Smooth muscle cell (in vitro differentiated cells): ENCODE data around the gene DEFB127. TPM values are rescaled to one million over a fixed set of nuclear protein-coding genes. Genes with fewer than 3 reads are reported as not detected.
"Not testable (repeated sequence)": the region's sequence is repeated elsewhere in the genome, so short reads cannot be mapped to it uniquely, and the experiment has no call there.

ENCODE experiments used
- DNase-seq: peaks from one replicate; lab custom pipeline; 2025; ENCODE audit not compliant: unreplicated experiment; lab: John Stamatoyannopoulos, UW
- H2AFZ ChIP-seq: fragments of 200-600 bp; sonication (generic); 2 replicates; pipeline ENCODE4 v1.6.0; 2016; ENCODE audit warnings: antibody characterized with exemption, low read depth, mild to moderate bottlenecking
- H3F3A ChIP-seq: fragments of 200-600 bp; sonication (generic); 2 replicates; pipeline ENCODE4 v1.6.0; 2017; ENCODE audit warnings: antibody characterized with exemption, low read depth
- H3K27ac ChIP-seq: fragments of 200-600 bp; sonication (generic); 2 replicates; pipeline ENCODE4 v1.5.1; 2016; ENCODE audit warnings: low read depth, mild to moderate bottlenecking
- H3K27me3 ChIP-seq: fragments of 200-600 bp; sonication (generic); 2 replicates; pipeline ENCODE4 v1.6.1; 2016; ENCODE audit warnings: low read depth, mild to moderate bottlenecking
- H3K36me3 ChIP-seq: fragments of 200-600 bp; sonication (generic); 2 replicates; pipeline ENCODE4 v1.5.1; 2016; ENCODE audit warnings: low read depth
- H3K4me1 ChIP-seq: fragments of 200-600 bp; sonication (generic); 2 replicates; pipeline ENCODE4 v1.5.1; 2016; ENCODE audit warnings: low read depth
- H3K4me2 ChIP-seq: fragments of 200-600 bp; sonication (generic); 2 replicates; pipeline ENCODE4 v1.6.0; 2016; ENCODE audit warnings: mild to moderate bottlenecking
- H3K4me3 ChIP-seq: fragments of 200-600 bp; sonication (generic); 2 replicates; pipeline ENCODE4 v1.5.1; 2016; ENCODE audit warnings: mild to moderate bottlenecking
- H3K79me2 ChIP-seq: fragments of 200-600 bp; sonication (generic); 2 replicates; pipeline ENCODE4 v1.6.0; 2016; ENCODE audit warnings: low read depth, mild to moderate bottlenecking
- H3K9ac ChIP-seq: fragments of 200-600 bp; sonication (generic); 2 replicates; pipeline ENCODE4 v1.6.0; 2016; ENCODE audit warnings: low read depth
- H3K9me3 ChIP-seq: fragments of 200-600 bp; sonication (generic); replicated peaks from 2 replicates; pipeline ENCODE4 v1.5.1; 2016; ENCODE audit warnings: low read depth
- H4K20me1 ChIP-seq: fragments of 200-600 bp; sonication (generic); 2 replicates; pipeline ENCODE4 v1.6.0; 2016; ENCODE audit warnings: low read depth
- WGBS: methylation state at CpG from one replicate; pipeline ENCODE4 v1.1.7; 2016; ENCODE audit warnings: low lambda C conversion rate; 5-methylcytosine and 5-hydroxymethylcytosine counted together
- polyA plus RNA-seq: library from polyadenylated mRNA; unstranded; fragments of >200 nt; fragmentation: Nextera tagmentation; extraction: Ambion mirVana; gene quantifications from 2 replicates; pipeline ENCODE4 v1.2.1, GENCODE V29; 2016
- total RNA-seq: library from RNA; depleted of rRNA; stranded (reverse); fragments of >200 nt; gene quantifications from 2 replicates; pipeline ENCODE4 v1.2.3, GENCODE V29; 2014
- TF ChIP-seq, protein P1 (sequence below): fragments of 200-600 bp; sonication (generic); IDR thresholded peaks from 2 replicates; pipeline ENCODE4 v1.5.1; 2017; ENCODE audit warnings: borderline replicate concordance, mild to moderate bottlenecking, antibody characterized with exemption; ENCODE audit not compliant: insufficient read depth, poor library complexity, severe bottlenecking

The DEFB127 gene
- total and polyA plus RNA-seq, 2 experiments from 2014 or later, result not detected

DNA sequence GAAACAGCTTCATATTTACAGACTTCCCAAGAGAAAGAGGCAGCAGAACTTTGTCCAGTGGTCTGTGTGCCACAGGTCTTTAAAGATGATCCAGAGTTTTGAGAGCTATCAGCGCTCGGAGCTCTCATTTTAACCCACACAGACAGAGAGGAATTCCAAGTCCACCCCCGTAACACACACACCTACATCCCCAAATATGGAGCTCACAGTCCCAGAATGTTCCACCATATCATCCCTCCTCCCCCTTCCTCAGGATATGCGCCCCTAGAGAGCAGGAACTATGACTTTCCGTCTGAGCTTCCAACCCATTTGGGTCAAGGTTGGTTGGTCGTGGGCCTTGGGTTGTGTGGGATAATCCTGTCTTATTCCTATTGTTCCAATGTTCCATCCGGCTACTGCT, 32.4 kb downstream of the DEFB127 start, which contains the start of gene DEFB128:
Gene DEFB128, minus strand, starts transcription at position 101 of the 400 bp plus-strand sequence. Its CDS starts 88 bp downstream, at position 13.
- H3K27me3 ChIP-seq, result no peaks in the 10 kb centered on the region
- 61% methylated on average over 7 of the region's 7 CpGs for WGBS

DNA sequence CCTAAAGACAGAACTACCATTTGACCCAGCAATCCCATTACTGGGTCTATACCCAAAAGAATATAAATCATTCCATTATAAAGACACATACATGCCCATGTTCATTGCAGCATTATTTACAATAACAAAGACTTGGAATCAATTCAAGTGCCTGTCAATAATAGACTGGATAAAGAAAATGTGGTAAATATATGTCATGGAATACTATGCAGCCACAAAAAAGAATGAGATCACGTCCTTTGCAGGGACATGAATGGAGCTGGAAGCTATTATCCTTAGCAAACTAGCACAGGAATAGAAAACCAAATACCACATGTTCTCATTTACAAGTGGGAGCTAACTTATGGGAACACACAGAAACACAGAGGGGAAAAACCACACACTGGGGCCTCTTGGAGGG, 41.0 kb downstream of the DEFB127 start:
- Histone ChIP-seq H3K36me3 (no peaks in the 10 kb centered on the region), H3F3A (no peaks in the 10 kb centered on the region), H3K27ac (no peak overlapping the region), H3K9ac (no peak overlapping the region), H3K4me1 (no peaks in the 10 kb centered on the region), H3K4me2 (no peak overlapping the region), H3K27me3 (no peaks in the 10 kb centered on the region), H3K79me2 (no peaks in the 10 kb centered on the region), H2AFZ (no peak overlapping the region), H3K4me3 (no peak overlapping the region), H3K9me3 (no peaks in the 10 kb centered on the region), H4K20me1 (no peaks in the 10 kb centered on the region)
- DNase-seq, result no peak
- TF ChIP-seq, protein P1, sequence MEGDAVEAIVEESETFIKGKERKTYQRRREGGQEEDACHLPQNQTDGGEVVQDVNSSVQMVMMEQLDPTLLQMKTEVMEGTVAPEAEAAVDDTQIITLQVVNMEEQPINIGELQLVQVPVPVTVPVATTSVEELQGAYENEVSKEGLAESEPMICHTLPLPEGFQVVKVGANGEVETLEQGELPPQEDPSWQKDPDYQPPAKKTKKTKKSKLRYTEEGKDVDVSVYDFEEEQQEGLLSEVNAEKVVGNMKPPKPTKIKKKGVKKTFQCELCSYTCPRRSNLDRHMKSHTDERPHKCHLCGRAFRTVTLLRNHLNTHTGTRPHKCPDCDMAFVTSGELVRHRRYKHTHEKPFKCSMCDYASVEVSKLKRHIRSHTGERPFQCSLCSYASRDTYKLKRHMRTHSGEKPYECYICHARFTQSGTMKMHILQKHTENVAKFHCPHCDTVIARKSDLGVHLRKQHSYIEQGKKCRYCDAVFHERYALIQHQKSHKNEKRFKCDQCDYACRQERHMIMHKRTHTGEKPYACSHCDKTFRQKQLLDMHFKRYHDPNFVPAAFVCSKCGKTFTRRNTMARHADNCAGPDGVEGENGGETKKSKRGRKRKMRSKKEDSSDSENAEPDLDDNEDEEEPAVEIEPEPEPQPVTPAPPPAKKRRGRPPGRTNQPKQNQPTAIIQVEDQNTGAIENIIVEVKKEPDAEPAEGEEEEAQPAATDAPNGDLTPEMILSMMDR, result no peak
- 85% methylated on average over 1 of the region's 1 CpG for WGBS

More for the DNA sequence above, 32.4 kb downstream of the DEFB127 start, which contains the start of gene DEFB128:
- no peak within 1 kb of the TSS for H3K4me3 ChIP-seq
- no peak within 1 kb of the TSS for H2AFZ ChIP-seq
- H3K4me1 ChIP-seq, result no peaks in the 10 kb centered on the region
- H3K79me2 ChIP-seq, result no peaks in the 10 kb centered on the region
- H4K20me1 ChIP-seq, result no peaks in the 10 kb centered on the region
- no peaks in the 10 kb centered on the region for H3F3A ChIP-seq
- H3K4me2 ChIP-seq, result no peak within 1 kb of the TSS
- no peaks in the 10 kb centered on the region for H3K36me3 ChIP-seq
- no peaks in the 10 kb centered on the region for H3K9me3 ChIP-seq
- no peak for DNase-seq
- no peak within 1 kb of the TSS for H3K9ac ChIP-seq
- TF ChIP-seq, protein P1, result no peak
- no peak within 1 kb of the TSS for H3K27ac ChIP-seq

DNA sequence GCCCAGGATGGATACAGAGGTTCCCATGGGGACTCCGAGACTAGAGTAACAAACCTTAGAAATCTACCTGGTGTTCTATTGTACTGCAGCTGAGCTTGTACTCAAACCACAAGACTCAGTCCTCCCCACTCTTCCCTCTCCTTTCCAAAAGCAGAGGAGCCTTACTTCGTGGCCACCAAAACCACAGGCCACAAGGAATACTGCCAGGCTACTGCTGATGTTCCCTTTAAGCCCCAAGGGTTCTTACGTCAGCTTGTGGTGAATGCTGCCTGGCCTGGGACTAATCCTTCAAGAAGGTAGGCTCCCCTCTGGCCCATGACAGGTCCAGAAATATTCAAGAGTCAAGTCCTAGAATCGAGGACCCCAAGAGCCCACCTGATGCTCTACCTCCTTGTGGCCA, 42.7 kb downstream of the DEFB127 start:
- Histone ChIP-seq H2AFZ (no peak overlapping the region), H3K36me3 (no peaks in the 10 kb centered on the region), H3K4me1 (no peaks in the 10 kb centered on the region), H3F3A (no peaks in the 10 kb centered on the region), H3K79me2 (no peaks in the 10 kb centered on the region), H3K27ac (no peak overlapping the region), H3K4me3 (no peak overlapping the region), H4K20me1 (no peaks in the 10 kb centered on the region), H3K9ac (no peak overlapping the region), H3K27me3 (peaks cover 5% of the 10 kb centered on the region), H3K4me2 (no peak overlapping the region), H3K9me3 (no peaks in the 10 kb centered on the region)
- 61% methylated on average over 4 of the region's 4 CpGs for WGBS
- TF ChIP-seq, protein P1, result no peak
- no peak for DNase-seq

DNA sequence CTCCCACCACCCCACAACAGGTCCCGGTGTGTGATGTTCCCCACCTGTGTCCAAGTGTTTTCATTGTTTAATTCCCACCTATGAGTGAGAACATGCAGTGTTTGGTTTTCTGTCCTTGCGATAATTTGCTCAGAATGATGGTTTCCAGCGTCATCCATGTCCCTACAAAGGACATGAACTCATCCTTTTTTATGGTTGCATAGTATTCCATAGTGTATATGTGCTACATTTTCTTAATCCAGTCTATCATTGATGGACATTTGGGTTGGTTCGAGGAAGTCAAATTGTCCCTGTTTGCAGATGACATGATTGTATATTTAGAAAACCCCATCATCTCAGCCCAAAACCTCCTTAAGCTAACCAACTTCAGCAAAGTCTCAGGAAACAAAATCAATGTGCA, 46.4 kb downstream of the DEFB127 start:
- not testable (repeated sequence) for H3K79me2 ChIP-seq, H2AFZ ChIP-seq, H4K20me1 ChIP-seq, H3K27ac ChIP-seq, DNase-seq, H3K4me2 ChIP-seq, H3F3A ChIP-seq, H3K9me3 ChIP-seq, H3K9ac ChIP-seq, H3K4me3 ChIP-seq, H3K4me1 ChIP-seq, H3K36me3 ChIP-seq
- H3K27me3 ChIP-seq, result peaks cover 13% of the 10 kb centered on the region
- WGBS, result 72% methylated on average over 4 of the region's 4 CpGs

Other genes starting within 250 kb of the DEFB127 start
- not detected in 2 replicates for gene DEFB125, start 69.8 kb upstream of the DEFB127 start, total RNA-seq
- not detected in 2 replicates for gene DEFB125, start 69.8 kb upstream of the DEFB127 start, polyA plus RNA-seq
- not detected in 2 replicates for gene DEFB126, start 14.9 kb upstream of the DEFB127 start, total RNA-seq
- gene DEFB126, start 14.9 kb upstream of the DEFB127 start, polyA plus RNA-seq, result not detected in 2 replicates
- gene DEFB128, start 32.3 kb downstream of the DEFB127 start, total RNA-seq, result not detected in 2 replicates
- gene DEFB128, start 32.3 kb downstream of the DEFB127 start, polyA plus RNA-seq, result not detected in 2 replicates
- gene DEFB129, start 69.8 kb downstream of the DEFB127 start, total RNA-seq, result not detected in 2 replicates
- gene DEFB129, start 69.8 kb downstream of the DEFB127 start, polyA plus RNA-seq, result not detected in 2 replicates
- gene DEFB132, start 100.3 kb downstream of the DEFB127 start, total RNA-seq, result not detected in 2 replicates
- gene DEFB132, start 100.3 kb downstream of the DEFB127 start, polyA plus RNA-seq, result not detected in 2 replicates
- gene C20orf96, start 133.3 kb downstream of the DEFB127 start, total RNA-seq, result 2.8 and 9.2 TPM in 2 replicates
- gene C20orf96, start 133.3 kb downstream of the DEFB127 start, polyA plus RNA-seq, result 11.2 and 11.7 TPM in 2 replicates
- gene ZCCHC3, start 140.1 kb downstream of the DEFB127 start, total RNA-seq, result 25.9 and 27.7 TPM in 2 replicates
- 26.2 and 32.4 TPM in 2 replicates for gene ZCCHC3, start 140.1 kb downstream of the DEFB127 start, polyA plus RNA-seq
- gene SOX12, start 168.1 kb downstream of the DEFB127 start, total RNA-seq, result 3.3 and 7.1 TPM in 2 replicates
- gene SOX12, start 168.1 kb downstream of the DEFB127 start, polyA plus RNA-seq, result 16.6 and 17.7 TPM in 2 replicates
- gene NRSN2, start 189.7 kb downstream of the DEFB127 start, total RNA-seq, result 31.5 and 50.1 TPM in 2 replicates
- gene NRSN2, start 189.7 kb downstream of the DEFB127 start, polyA plus RNA-seq, result 99.1 and 107 TPM in 2 replicates
- gene TRIB3, start 223.3 kb downstream of the DEFB127 start, total RNA-seq, result 18.6 and 21.2 TPM in 2 replicates
- gene TRIB3, start 223.3 kb downstream of the DEFB127 start, polyA plus RNA-seq, result 25.7 TPM in 2 replicates